LNCaP clone FGC (cell line): ENCODE results near the gene ZNF423.

Experiments
- DNase-seq: peaks from one replicate; pipeline ENCODE4 v3.0.0-alpha.2; 2011; ENCODE audit warnings: low read depth
- H3K4me3 ChIP-seq: 2 replicates; pipeline ENCODE4 v1.5.1; 2011; ENCODE audit warnings: mild to moderate bottlenecking, low read depth, low read length, control low read depth
- TF ChIP-seq, protein P1 (sequence below): IDR thresholded peaks from 2 replicates; pipeline ENCODE4 v1.5.1; 2012; ENCODE audit warnings: mild to moderate bottlenecking; ENCODE audit not compliant: control insufficient read depth, insufficient read depth; ENCODE audit errors: extremely low read depth

The ZNF423 gene

DNA sequence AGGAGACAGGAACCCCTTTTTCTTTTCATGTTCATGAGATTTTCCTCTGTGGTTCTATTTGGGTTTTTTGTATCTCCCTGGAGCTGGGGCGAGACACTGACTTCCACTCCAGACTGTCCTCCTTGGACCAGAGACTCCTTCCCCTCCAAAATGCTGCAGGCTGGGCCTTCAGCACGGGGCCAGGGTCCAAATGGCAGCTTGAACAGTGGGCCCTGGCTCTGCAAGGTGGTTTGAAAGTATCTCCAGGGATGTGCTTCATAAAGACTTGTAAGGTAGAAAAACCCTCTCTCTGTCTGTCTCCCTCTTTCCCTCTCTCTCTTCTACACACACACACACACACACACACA, 236.1 kb downstream of the ZNF423 start:
- TF ChIP-seq, protein P1, sequence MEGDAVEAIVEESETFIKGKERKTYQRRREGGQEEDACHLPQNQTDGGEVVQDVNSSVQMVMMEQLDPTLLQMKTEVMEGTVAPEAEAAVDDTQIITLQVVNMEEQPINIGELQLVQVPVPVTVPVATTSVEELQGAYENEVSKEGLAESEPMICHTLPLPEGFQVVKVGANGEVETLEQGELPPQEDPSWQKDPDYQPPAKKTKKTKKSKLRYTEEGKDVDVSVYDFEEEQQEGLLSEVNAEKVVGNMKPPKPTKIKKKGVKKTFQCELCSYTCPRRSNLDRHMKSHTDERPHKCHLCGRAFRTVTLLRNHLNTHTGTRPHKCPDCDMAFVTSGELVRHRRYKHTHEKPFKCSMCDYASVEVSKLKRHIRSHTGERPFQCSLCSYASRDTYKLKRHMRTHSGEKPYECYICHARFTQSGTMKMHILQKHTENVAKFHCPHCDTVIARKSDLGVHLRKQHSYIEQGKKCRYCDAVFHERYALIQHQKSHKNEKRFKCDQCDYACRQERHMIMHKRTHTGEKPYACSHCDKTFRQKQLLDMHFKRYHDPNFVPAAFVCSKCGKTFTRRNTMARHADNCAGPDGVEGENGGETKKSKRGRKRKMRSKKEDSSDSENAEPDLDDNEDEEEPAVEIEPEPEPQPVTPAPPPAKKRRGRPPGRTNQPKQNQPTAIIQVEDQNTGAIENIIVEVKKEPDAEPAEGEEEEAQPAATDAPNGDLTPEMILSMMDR, result no peak
- H3K4me3 ChIP-seq, result no peak overlapping the region
- no peak for DNase-seq

DNA sequence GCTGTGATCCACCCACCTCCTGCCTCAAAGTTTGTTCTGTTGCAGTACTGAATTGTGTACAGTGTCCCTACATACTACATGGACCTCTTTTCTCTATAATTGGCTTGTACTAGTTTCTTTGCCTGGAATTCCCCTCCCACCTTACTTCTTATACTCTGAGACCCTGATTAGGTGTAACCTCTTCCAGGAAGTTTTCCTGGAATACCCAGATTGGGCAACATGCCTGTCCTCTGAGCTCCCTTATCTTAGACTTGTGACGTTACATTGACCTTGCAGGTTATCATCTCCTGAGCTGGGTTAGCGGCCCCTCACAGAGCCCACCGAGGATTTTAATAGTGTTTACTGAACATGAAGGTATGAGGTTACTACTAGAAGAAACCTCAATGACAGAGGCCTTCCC, 237.0 kb downstream of the ZNF423 start:
- no peak overlapping the region for H3K4me3 ChIP-seq
- no peak for DNase-seq
- TF ChIP-seq, protein P1, result no peak

DNA sequence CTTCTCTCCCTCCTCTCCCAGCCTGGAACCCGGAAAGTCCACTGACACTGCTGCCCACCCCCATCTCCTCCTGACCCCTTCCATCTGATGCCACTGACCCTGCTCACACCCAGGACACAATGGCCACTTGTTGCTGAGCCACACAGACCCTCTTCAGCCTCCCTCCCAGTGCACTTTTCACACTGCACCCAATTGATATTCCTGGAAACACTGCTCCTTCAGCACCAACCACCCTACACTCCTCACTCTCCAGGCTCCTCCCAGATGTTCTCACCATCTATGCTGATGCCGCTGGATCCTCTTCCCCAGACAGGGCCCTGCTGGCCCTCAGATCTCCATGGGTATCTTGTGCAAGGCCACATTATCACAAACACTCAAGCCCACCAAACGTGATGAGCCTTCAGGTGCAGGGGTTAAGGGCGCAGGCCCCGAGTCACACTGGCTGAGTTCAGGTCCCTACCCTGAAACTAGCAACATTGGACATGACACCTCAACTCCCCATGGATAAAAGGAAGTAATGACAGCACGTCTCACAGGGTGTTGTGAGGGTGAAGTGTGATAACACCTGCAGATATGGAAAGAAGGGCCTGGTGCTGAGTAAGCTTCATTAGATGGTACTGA, 238.1 kb downstream of the ZNF423 start:
- TF ChIP-seq, protein P1, result no peak
- DNase-seq, result no peak
- no peak overlapping the region for H3K4me3 ChIP-seq

DNA sequence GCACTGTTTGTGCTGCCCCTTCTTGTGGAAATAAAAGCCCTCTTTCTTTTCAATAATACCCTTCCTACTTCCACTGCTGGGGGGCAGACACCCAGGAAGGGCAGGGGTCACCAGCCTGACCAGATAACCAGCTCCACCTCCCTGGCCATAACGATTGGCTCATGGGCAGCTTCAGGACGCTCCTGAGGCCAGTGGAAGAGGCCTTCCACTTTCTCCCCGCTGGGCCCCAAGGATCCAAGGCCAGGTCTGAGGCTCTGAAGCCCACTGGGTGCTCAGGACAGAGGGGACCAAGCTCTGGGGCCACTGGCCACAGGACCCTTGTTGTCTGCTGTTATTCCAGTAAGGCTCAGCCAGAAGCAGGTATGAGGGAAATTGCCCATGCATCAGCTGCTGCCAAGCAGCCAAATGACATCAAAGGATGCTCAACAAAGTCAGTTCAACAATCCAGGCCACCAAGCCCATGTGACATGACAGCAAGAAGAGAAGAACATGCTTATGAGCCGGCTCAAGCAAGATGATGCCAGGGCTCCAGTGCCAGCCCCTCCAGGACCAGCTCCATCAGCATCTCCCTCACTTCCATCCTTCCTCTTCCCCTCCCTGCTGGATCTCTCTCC, 238.8 kb downstream of the ZNF423 start:
- no peak for DNase-seq
- TF ChIP-seq, protein P1, result no peak
- no peak overlapping the region for H3K4me3 ChIP-seq

DNA sequence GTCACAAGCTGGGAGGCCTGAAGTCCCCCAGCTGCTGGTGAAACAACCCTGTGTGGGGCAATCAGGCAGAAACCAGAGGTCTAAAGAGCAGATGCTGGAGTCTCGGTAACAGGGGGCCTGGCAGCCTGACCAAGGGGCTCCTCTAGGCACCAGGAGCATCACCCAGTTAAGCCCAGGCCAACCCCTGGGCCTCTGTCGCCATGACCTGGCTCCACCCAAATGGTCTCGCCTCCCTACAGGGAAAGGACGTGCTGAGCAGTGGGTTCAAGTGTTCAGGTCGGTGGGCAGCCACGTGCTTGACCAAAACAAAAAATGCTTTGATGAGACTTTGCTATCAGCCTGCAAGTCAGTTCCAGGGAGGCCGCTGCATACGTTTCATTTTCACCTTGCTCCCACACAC, 240.3 kb downstream of the ZNF423 start:
- H3K4me3 ChIP-seq, result no peak overlapping the region
- TF ChIP-seq, protein P1, result no peak
- DNase-seq, result no peak

DNA sequence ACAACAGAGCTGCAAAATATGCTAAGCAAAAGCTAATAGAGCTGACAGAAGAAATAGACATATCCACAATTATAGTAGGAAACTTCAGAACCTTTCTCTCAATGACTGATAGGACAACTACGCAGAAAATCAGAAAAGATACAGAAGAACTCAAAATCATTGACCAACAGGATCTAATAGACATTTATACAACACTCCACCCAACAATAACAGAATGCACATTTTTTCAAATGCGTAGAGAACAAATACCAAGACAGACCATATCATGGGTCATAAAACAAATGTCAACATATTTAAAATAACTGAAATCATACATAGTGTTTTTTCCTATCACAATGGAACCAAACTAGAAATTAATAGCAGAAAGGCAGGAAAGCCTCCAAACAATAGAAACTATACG, 244.9 kb downstream of the ZNF423 start:
- no peak overlapping the region for H3K4me3 ChIP-seq
- DNase-seq, result no peak
- TF ChIP-seq, protein P1, result no peak

DNA sequence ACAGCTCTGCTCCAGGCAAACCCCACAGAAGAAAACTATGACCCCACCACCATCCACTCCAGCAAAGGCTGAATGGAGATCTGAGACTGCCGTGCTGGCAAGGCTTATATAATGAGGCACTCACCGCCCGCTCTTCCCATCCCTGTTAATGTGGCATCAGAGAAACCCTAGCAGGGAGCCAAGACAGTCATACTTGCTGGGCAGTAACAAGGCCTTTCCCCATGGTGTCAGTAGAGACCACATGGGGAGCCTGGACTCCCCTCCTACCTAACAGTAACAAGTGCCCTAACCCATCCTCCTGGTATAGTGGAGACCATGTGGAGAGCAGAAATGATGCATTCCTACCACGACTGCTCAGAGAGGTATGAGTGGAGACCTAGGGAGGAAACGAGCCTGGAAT, 247.1 kb downstream of the ZNF423 start:
- no peak overlapping the region for H3K4me3 ChIP-seq
- TF ChIP-seq, protein P1, result peak; percentile 26; the same call in 1 of the 2 replicates
- no peak for DNase-seq
